ENCODE results near the gene MRPL55.

DNA sequence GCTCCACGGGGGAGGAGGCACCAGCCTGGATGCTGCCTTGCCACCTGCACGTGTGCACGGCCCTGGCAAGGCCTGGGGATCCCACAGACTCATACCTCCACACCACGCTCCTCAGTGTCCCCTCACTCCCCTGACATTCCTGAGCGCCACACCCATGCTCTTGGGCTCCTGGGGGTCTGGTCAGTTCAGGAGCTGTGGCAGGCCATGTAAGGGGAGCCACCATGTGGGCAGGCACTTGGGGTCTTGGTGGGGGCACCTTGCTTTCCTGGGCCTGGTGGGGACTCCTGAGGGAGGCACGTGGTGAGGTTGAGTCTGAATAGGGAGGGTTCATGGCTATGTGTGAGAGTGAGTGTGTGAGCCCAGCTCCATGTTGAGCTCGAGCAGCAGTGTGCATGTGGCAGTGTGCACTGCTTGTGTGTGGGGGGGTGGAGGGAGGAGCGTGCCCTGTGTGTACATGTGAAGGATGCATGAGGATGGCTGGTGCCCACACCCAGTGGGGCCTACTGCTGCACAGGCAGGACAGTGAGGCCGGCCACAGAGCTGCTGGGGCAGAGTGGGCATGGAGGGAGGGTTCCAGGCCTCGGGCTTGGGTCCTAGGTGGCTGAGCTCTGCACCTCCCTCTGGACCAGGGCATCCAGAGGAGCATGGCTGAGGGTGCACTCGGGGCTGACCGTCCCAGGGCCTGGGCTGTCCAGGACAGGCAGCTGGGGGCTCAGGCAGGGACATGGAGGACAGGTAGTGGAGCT lies 42.3 kb upstream of the MRPL55 start:
- TF ChIP-seq, protein P1, sequence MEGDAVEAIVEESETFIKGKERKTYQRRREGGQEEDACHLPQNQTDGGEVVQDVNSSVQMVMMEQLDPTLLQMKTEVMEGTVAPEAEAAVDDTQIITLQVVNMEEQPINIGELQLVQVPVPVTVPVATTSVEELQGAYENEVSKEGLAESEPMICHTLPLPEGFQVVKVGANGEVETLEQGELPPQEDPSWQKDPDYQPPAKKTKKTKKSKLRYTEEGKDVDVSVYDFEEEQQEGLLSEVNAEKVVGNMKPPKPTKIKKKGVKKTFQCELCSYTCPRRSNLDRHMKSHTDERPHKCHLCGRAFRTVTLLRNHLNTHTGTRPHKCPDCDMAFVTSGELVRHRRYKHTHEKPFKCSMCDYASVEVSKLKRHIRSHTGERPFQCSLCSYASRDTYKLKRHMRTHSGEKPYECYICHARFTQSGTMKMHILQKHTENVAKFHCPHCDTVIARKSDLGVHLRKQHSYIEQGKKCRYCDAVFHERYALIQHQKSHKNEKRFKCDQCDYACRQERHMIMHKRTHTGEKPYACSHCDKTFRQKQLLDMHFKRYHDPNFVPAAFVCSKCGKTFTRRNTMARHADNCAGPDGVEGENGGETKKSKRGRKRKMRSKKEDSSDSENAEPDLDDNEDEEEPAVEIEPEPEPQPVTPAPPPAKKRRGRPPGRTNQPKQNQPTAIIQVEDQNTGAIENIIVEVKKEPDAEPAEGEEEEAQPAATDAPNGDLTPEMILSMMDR (IDR thresholded peaks at IDR 0.05 in 4 of 5, conservative IDR thresholded peaks at IDR 0.05 in 1 of 5): no peak
- no peak for TF ChIP-seq POLR2A (IDR thresholded peaks at IDR 0.05)
